HCT116 (cell line): ENCODE data around the gene SARM1. TPM values are rescaled to one million over a fixed set of nuclear protein-coding genes. Genes with fewer than 3 reads are reported as not detected.

Experiments
- ATAC-seq: fragments of 200-7000 bp; cut with Tn5 transposase; 2 replicates; pipeline ENCODE4 v1.9.1; 2020; ENCODE audit warnings: mild to moderate bottlenecking, moderate library complexity
- BruUV-seq: library from RNA; stranded (reverse); fragments of 400-500 nt; replicated peaks from 2 replicates; lab custom pipeline; 2021; lab: Mats Ljungman, UMichigan
- CTCF ChIA-PET: fragments of 300-600 bp; sonication (Branson Sonifier 250); formaldehyde crosslinking; loops from one replicate; lab custom pipeline; 2021; ENCODE audit warnings: antibody characterized with exemption; lab: Charles Lee
- POLR2A ChIA-PET: fragments of 300-600, 350-600 bp; sonication (Branson Sonifier 250); formaldehyde crosslinking; loops from one replicate; lab custom pipeline; 2021; ENCODE audit warnings: antibody characterized with exemption; lab: Charles Lee
- RAD21 ChIA-PET, 2 experiments: fragments of 300-600 bp; sonication (Branson Sonifier 250); formaldehyde crosslinking; loops; one replicate each; lab custom pipeline; 2023; ENCODE audit warnings: low total read pairs in 2 of 2; ENCODE audit not compliant: uncharacterized antibody in 2 of 2, unreplicated experiment in 2 of 2, low non-redundant PET in 1 of 2; lab: Charles Lee
- DNase-seq: peaks from one replicate; pipeline ENCODE4 v3.0.0-alpha.2; 2010; ENCODE audit warnings: low read depth, low spot score
- H2AFZ ChIP-seq: fragments of 200-600 bp; shearing (Covaris generic), sonication (generic); 2 replicates; pipeline ENCODE4 v1.6.1; 2017; ENCODE audit warnings: low read depth, mixed run types, mixed read lengths, antibody characterized with exemption, low read length; ENCODE audit not compliant: poor library complexity, severe bottlenecking
- H3K27ac ChIP-seq: 2 replicates; pipeline ENCODE4 v1.5.1; 2012; ENCODE audit warnings: low read depth, low read length
- H3K27me3 ChIP-seq: fragments of 200-600 bp; sonication (generic); 2 replicates; pipeline ENCODE4 v1.6.1; 2016; ENCODE audit warnings: mixed run types, low read length, mixed read lengths; ENCODE audit not compliant: insufficient read depth
- H3K36me3 ChIP-seq, 2 experiments: fragments of 200-500 bp in 1 of 2; fragments of 200-600 bp in 1 of 2; sonication (Bioruptor generic) in 1 of 2; sonication (generic) in 1 of 2; 2 replicates each; pipeline versions ENCODE4 v1.5.1 to v1.6.1; 2014 to 2016; ENCODE audit warnings: low read length in 2 of 2, inconsistent platforms in 1 of 2, mixed read lengths in 1 of 2, mixed run types in 1 of 2; ENCODE audit not compliant: insufficient read depth in 2 of 2, control insufficient read depth in 1 of 2
- H3K4me1 ChIP-seq, 2 experiments: fragments of 200-600 bp in 1 of 2; sonication (generic) in 1 of 2; 2 replicates each; pipeline versions ENCODE4 v1.5.1 to v1.6.1; 2012 to 2017; ENCODE audit warnings: low read length in 2 of 2, inconsistent platforms in 1 of 2, mild to moderate bottlenecking in 1 of 2, mixed read lengths in 1 of 2, mixed run types in 1 of 2, moderate library complexity in 1 of 2; ENCODE audit not compliant: insufficient read depth in 2 of 2, control insufficient read depth in 1 of 2
- H3K4me2 ChIP-seq: fragments of 200-600 bp; sonication (generic); 2 replicates; pipeline ENCODE4 v1.6.1; 2017; ENCODE audit warnings: mixed run types, low read length, mixed read lengths
- H3K4me3 ChIP-seq, 2 experiments: fragments of 200-600 bp in 1 of 2; sonication (generic) in 1 of 2; replicated peaks in 1 of 2; 2 replicates each; pipeline ENCODE4 v1.5.1; 2011 to 2016; ENCODE audit warnings: low read length in 2 of 2, control low read depth in 1 of 2, low read depth in 1 of 2, mild to moderate bottlenecking in 1 of 2, mixed read lengths in 1 of 2, mixed run types in 1 of 2
- H3K79me2 ChIP-seq: fragments of 200-600 bp; sonication (generic); 2 replicates; pipeline ENCODE4 v1.6.1; 2017; ENCODE audit warnings: mild to moderate bottlenecking, mixed run types, low read length, moderate library complexity, mixed read lengths; ENCODE audit not compliant: insufficient read depth
- H3K9ac ChIP-seq: fragments of 200-600 bp; sonication (generic); 2 replicates; pipeline ENCODE4 v1.6.1; 2016; ENCODE audit warnings: low read length, mixed read lengths
- H3K9me2 ChIP-seq: fragments of 200-600 bp; sonication (generic), shearing (Covaris generic); 2 replicates; pipeline ENCODE4 v1.6.1; 2017; ENCODE audit warnings: mixed run types, mild to moderate bottlenecking, moderate library complexity; ENCODE audit not compliant: insufficient read depth
- H3K9me3 ChIP-seq, 2 experiments: fragments of 200-500 bp in 1 of 2; fragments of 200-600 bp in 1 of 2; sonication (Bioruptor generic) in 1 of 2; sonication (generic) in 1 of 2; 2 replicates each; pipeline ENCODE4 v1.6.1; 2014 to 2017; ENCODE audit warnings: low read length in 2 of 2, mixed read lengths in 2 of 2, inconsistent platforms in 1 of 2, low read depth in 1 of 2, mild to moderate bottlenecking in 1 of 2, mixed run types in 1 of 2, moderate library complexity in 1 of 2; ENCODE audit not compliant: control insufficient read depth in 1 of 2, insufficient read depth in 1 of 2
- H4K20me1 ChIP-seq: fragments of 200-600 bp; sonication (generic), shearing (Covaris generic); 2 replicates; pipeline ENCODE4 v1.6.1; 2017; ENCODE audit warnings: mixed run types, mild to moderate bottlenecking, moderate library complexity; ENCODE audit not compliant: insufficient read depth
- CBX3 ChIP-seq: IDR thresholded peaks from 2 replicates; pipeline ENCODE4 v1.6.1; 2012; ENCODE audit warnings: low read depth
- CEBPB ChIP-seq: IDR thresholded peaks from 2 replicates; pipeline ENCODE4 v1.6.1; 2012; ENCODE audit warnings: low read depth
- EGR1 ChIP-seq: IDR thresholded peaks from 2 replicates; pipeline ENCODE4 v1.6.1; 2012; ENCODE audit warnings: low read depth
- ELF1 ChIP-seq: IDR thresholded peaks from 2 replicates; pipeline ENCODE4 v1.6.1; 2012; ENCODE audit warnings: low read depth, borderline replicate concordance
- EZH2 ChIP-seq: fragments of 200-600 bp; sonication (generic); IDR thresholded peaks from 2 replicates; pipeline ENCODE4 v1.6.1; 2017; ENCODE audit warnings: antibody characterized with exemption, mixed run types
- EZH2phosphoT487 ChIP-seq: fragments of 200-600 bp; IDR thresholded peaks from 2 replicates; pipeline ENCODE4 v1.6.1; 2018; ENCODE audit warnings: antibody characterized with exemption, borderline replicate concordance
- JUND ChIP-seq: IDR thresholded peaks from 2 replicates; pipeline ENCODE4 v1.6.1; 2012
- POLR2A ChIP-seq: IDR thresholded peaks from 2 replicates; pipeline ENCODE4 v1.7.0; 2011; ENCODE audit warnings: borderline replicate concordance; ENCODE audit not compliant: insufficient read depth, insufficient read length; ENCODE audit errors: extremely low read depth
- POLR2AphosphoS5 ChIP-seq: IDR thresholded peaks from 2 replicates; pipeline ENCODE4 v1.6.1; 2011; ENCODE audit warnings: mild to moderate bottlenecking, low read depth, low read length, moderate library complexity
- RAD21 ChIP-seq: IDR thresholded peaks from 2 replicates; pipeline ENCODE4 v1.6.1; 2012; ENCODE audit warnings: low read depth, mild to moderate bottlenecking
- SIN3A ChIP-seq: IDR thresholded peaks from 2 replicates; pipeline ENCODE4 v1.6.1; 2012; ENCODE audit warnings: low read depth
- SRF ChIP-seq: IDR thresholded peaks from 2 replicates; pipeline ENCODE4 v1.6.1; 2012; ENCODE audit warnings: low read depth
- ZFX ChIP-seq: fragments of 450-650 bp; IDR thresholded peaks from 2 replicates; pipeline ENCODE4 v1.6.1; 2017
- ZNF274 ChIP-seq: fragments of 200-500 bp; sonication (Bioruptor generic); IDR thresholded peaks from 2 replicates; pipeline ENCODE4 v1.6.1; 2014; ENCODE audit warnings: mild to moderate bottlenecking, low read depth, low read length, inconsistent platforms
- intact Hi-C: fragments of 100-400 bp; cut with micrococcal nuclease; formaldehyde crosslinking; loops from 2 replicates; pipeline ENCODE4 v1.10.0; 2022
- total RNA-seq: library from RNA; stranded (reverse); gene quantifications from one replicate; pipeline ENCODE4 v1.2.1, GENCODE V29; 2021; ENCODE audit not compliant: unreplicated experiment
- TF ChIP-seq, protein P1 (sequence below): IDR thresholded peaks from 2 replicates; pipeline ENCODE4 v1.6.1; 2011; ENCODE audit warnings: mild to moderate bottlenecking, low read length, moderate library complexity; ENCODE audit not compliant: insufficient replicate concordance; ENCODE audit errors: extremely low read depth
- TF ChIP-seq, protein P2 (sequence below): IDR thresholded peaks from 2 replicates; pipeline ENCODE4 v1.6.1; 2012
- TF ChIP-seq, protein P3 (sequence below): IDR thresholded peaks from 2 replicates; pipeline ENCODE4 v1.6.1; 2012

Gene SARM1
- total RNA-seq, 1 experiment from 2014 or later, result 1.3 TPM

DNA sequence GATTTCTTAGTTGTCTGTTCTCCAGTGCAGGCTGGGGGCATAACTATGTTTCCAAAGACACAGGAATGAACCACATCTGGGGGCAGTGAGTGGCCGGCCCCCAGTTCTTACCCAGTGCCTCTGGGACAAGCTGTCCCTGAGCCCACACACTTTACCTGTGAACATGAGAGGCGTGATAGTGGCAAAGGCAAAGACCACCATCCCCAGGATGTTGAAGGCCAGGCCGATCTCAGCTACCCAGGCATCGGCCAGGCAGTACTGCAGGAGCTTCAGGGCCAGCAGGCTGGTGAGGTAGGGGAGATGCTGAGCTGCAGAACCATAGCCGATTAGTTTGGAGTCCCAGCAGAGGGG is 32.9 kb downstream of the SARM1 start:
- Histone ChIP-seq H3K9me2 (no peaks in the 10 kb centered on the region), H4K20me1 (no peaks in the 10 kb centered on the region), H3K4me3 (no peak overlapping the region), H2AFZ (no peak overlapping the region), H3K9me3 (no peaks in the 10 kb centered on the region), H3K27me3 (no peaks in the 10 kb centered on the region), H3K36me3 (peaks cover 18 to 24% of the 10 kb centered on the region in 2 experiments; a peak in 3 of 4 replicates), H3K79me2 (peaks cover 12% of the 10 kb centered on the region; the same call in 1 of the 2 replicates), H3K4me2 (no peak overlapping the region), H3K9ac (no peak overlapping the region), H3K27ac (no peak overlapping the region), H3K4me1 (peaks cover 4 to 26% of the 10 kb centered on the region in 2 experiments; a peak in 3 of 4 replicates)
- CTCF ChIA-PET, result interaction anchor here (2.6 kb wide), 1 partner anchor 13 kb away, joined by 13 read pairs; no protein-coding TSS in a partner anchor
- intact Hi-C loops, result no loop called here
- no TSS peak for BruUV-seq
- RAD21 ChIA-PET, result no interaction called here
- DNase-seq (no peak), ATAC-seq (no peak)
- TF ChIP-seq ZNF274 (no peak), POLR2AphosphoS5 (no peak), CBX3 (no peak), ZFX (no peak)
- POLR2A ChIA-PET, result no interaction called here

DNA sequence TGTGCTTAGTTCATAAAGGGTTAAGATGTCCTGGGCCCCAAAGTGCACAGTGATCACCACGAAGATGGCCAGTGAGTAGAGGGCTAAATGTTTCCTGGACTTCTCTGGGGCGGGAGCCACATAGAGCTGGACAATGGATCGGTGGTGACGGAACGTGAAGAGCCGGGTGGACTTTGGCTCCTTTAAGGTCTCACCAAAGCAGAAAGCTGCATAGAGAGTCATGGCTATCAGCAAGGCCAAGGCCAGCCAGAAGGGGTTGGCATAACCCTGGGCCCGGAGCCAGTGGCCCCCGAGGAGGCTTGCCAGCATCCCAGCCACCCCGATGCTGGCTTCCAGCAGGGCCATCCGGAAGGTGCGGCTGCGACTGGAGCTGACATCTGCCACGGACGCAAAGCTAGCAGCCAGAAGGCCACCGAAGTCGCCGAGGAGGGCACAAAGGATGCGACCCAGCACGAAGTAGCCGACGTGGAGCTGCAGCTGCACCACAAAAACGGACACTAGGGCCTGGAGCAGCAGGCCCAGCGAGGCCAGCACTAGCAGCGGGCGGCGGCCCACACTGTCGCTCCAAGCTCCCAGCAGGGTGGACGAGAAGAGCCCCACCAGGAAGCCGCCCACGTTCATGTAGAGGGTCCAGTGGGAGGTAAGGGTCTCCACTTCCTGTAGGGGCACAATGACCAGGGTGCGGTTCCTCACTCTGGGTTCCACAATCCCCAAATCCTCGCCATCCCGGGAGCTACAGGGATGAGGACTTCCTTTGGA is 33.5 kb downstream of the SARM1 start:
- H2AFZ ChIP-seq, result no peak overlapping the region
- H3K9ac ChIP-seq, result peak overlapping the region; percentile 74
- peaks cover 12% of the 10 kb centered on the region; the same call in 1 of the 2 replicates for H3K79me2 ChIP-seq
- no peaks in the 10 kb centered on the region for H3K27me3 ChIP-seq
- ChIA-PET CTCF (interaction anchor here (2.6 kb wide), 1 partner anchor 12 kb away, joined by 13 read pairs; no protein-coding TSS in a partner anchor), RAD21 (no interaction called here), POLR2A (interaction anchor here (1.0 to 1.1 kb wide), 2 partner anchors 11 to 70 kb away, joined by 3 to 4 read pairs; partner anchors contain the start of genes IFT20 and TNFAIP1)
- peaks cover 16 to 24% of the 10 kb centered on the region in 2 experiments; a peak in 3 of 4 replicates for H3K36me3 ChIP-seq
- DNase-seq, result no peak
- BruUV-seq, result no TSS peak
- TF ChIP-seq, protein P1, sequence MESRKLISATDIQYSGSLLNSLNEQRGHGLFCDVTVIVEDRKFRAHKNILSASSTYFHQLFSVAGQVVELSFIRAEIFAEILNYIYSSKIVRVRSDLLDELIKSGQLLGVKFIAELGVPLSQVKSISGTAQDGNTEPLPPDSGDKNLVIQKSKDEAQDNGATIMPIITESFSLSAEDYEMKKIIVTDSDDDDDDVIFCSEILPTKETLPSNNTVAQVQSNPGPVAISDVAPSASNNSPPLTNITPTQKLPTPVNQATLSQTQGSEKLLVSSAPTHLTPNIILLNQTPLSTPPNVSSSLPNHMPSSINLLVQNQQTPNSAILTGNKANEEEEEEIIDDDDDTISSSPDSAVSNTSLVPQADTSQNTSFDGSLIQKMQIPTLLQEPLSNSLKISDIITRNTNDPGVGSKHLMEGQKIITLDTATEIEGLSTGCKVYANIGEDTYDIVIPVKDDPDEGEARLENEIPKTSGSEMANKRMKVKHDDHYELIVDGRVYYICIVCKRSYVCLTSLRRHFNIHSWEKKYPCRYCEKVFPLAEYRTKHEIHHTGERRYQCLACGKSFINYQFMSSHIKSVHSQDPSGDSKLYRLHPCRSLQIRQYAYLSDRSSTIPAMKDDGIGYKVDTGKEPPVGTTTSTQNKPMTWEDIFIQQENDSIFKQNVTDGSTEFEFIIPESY, result no peak
- no peak for TF ChIP-seq ELF1
- no peak for TF ChIP-seq EZH2phosphoT487
- no peak for TF ChIP-seq JUND
- no peak for TF ChIP-seq EGR1
- TF ChIP-seq RAD21, result no peak
- no peak for TF ChIP-seq CBX3
- no peak for TF ChIP-seq SRF
- TF ChIP-seq ZNF274, result no peak
- TF ChIP-seq, protein P2, sequence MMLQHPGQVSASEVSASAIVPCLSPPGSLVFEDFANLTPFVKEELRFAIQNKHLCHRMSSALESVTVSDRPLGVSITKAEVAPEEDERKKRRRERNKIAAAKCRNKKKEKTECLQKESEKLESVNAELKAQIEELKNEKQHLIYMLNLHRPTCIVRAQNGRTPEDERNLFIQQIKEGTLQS, result no peak
- TF ChIP-seq, protein P3, sequence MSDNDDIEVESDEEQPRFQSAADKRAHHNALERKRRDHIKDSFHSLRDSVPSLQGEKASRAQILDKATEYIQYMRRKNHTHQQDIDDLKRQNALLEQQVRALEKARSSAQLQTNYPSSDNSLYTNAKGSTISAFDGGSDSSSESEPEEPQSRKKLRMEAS, result no peak
- no peak for TF ChIP-seq EZH2
- TF ChIP-seq CEBPB, result no peak
- no peak for TF ChIP-seq SIN3A
- no peak for TF ChIP-seq POLR2A
- H3K4me2 ChIP-seq, result peak overlapping the region; percentile 91
- ATAC-seq, result no peak; the same call in 1 of the 2 replicates
- H4K20me1 ChIP-seq, result no peaks in the 10 kb centered on the region
- peaks cover 4 to 26% of the 10 kb centered on the region in 2 experiments; a peak in 3 of 4 replicates for H3K4me1 ChIP-seq
- H3K9me2 ChIP-seq, result no peaks in the 10 kb centered on the region
- H3K4me3 ChIP-seq, result peak overlapping the region; percentile 73 to 89
- intact Hi-C loops, result no loop called here
- no peaks in the 10 kb centered on the region for H3K9me3 ChIP-seq
- peak overlapping the region; percentile 70; the same call in 1 of the 2 replicates for H3K27ac ChIP-seq
